Kidney epithelial cell (primary cell): ENCODE measurements around the gene POLK. TPM values are rescaled to one million over a fixed set of nuclear protein-coding genes. Genes with fewer than 3 reads are reported as not detected.

ENCODE experiments used
- DNase-seq: peaks from one replicate; pipeline ENCODE4 v3.0.0-alpha.2; 2010; ENCODE audit warnings: low read depth
- H3K27me3 ChIP-seq: 2 replicates; pipeline ENCODE4 v1.6.0; 2011; ENCODE audit warnings: low read length; ENCODE audit not compliant: control insufficient read depth, insufficient read depth
- H3K36me3 ChIP-seq: 2 replicates; pipeline ENCODE4 v1.5.1; 2011; ENCODE audit warnings: low read length; ENCODE audit not compliant: control insufficient read depth, insufficient read depth
- H3K4me3 ChIP-seq: 2 replicates; pipeline ENCODE4 v1.5.1; 2011; ENCODE audit warnings: low read depth, mild to moderate bottlenecking, control low read depth, low read length
- CTCF ChIP-seq: IDR thresholded peaks from 2 replicates; pipeline ENCODE4 v1.5.1; 2011; ENCODE audit warnings: mild to moderate bottlenecking, moderate library complexity, low read length, control low read depth, inconsistent platforms; ENCODE audit not compliant: insufficient read depth, poor library complexity, severe bottlenecking
- total RNA-seq: library from RNA; depleted of rRNA; stranded (reverse); fragments of >200 nt; gene quantifications from 2 replicates; pipeline ENCODE4 v1.2.3, GENCODE V29; 2015

The POLK gene
- total RNA-seq, 1 donor from 2014 or later: 18.6 TPM

DNA sequence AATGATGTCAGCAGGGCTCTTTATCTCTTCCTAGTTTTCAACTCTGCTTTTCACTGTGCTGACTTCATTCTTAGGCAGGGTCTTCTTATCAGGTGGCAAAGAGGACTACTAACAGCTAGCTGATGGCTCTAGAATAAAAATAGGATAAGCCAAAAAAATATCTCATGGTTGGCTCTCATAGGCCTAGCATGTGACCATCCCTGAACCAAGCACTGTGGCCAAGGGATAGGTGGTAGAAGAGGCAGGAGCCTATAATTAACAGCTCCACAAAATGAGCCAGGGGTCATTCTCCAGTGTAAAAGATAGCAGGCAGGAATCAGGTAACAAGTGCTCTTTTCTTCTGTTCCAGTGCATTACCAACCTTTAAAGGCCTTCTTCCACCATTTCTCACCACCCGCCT, 120.6 kb downstream of the POLK start:
- no peak for TF ChIP-seq CTCF
- no peak overlapping the region for H3K4me3 ChIP-seq
- no peaks in the 10 kb centered on the region for H3K36me3 ChIP-seq
- DNase-seq: no peak
- H3K27me3 ChIP-seq: no peaks in the 10 kb centered on the region

DNA sequence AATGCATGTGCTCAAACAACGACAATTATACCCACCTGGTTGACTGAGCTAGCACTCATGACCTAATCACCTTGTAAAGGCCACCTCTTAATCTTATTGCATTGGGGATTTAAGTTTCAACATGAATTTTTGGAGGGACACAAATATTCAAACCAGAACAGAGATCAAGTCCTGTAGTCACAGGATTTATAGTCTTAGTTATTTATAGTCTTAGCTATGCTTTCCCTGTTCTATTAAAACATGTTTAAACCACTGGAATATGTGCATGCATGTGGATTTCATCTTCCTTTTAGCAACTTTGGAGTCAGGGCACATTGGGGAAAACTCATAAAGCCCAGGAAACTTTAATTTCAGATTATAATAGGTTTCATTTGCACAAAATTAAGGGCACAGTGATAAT, 126.3 kb downstream of the POLK start:
- Histone ChIP-seq H3K36me3 (no peaks in the 10 kb centered on the region), H3K27me3 (no peaks in the 10 kb centered on the region), H3K4me3 (no peak overlapping the region)
- no peak for DNase-seq
- no peak for TF ChIP-seq CTCF

GRCh38 chr5:75639535-75640311, 128.0 kb downstream of the POLK start:
- no peak for DNase-seq
- no peak for TF ChIP-seq CTCF

GRCh38 chr5:75640395-75640794, 128.7 kb downstream of the POLK start:
- TF ChIP-seq CTCF: no peak
- DNase-seq: peak; percentile 42

More at GRCh38 chr5:75639535-75640311, 128.0 kb downstream of the POLK start:
- Histone ChIP-seq H3K27me3 (no peaks in the 10 kb centered on the region), H3K36me3 (no peaks in the 10 kb centered on the region), H3K4me3 (no peak overlapping the region)

GRCh38 chr5:75640826-75641225, 129.1 kb downstream of the POLK start:
- no peak for TF ChIP-seq CTCF
- DNase-seq: no peak
- Histone ChIP-seq H3K27me3 (no peaks in the 10 kb centered on the region), H3K36me3 (no peaks in the 10 kb centered on the region), H3K4me3 (no peak overlapping the region)

More at GRCh38 chr5:75640395-75640794, 128.7 kb downstream of the POLK start:
- no peaks in the 10 kb centered on the region for H3K27me3 ChIP-seq
- no peak overlapping the region for H3K4me3 ChIP-seq
- H3K36me3 ChIP-seq: no peaks in the 10 kb centered on the region

- no peaks in the 10 kb centered on the region for H3K27me3 ChIP-seq
- no peak overlapping the region for H3K4me3 ChIP-seq
- no peak for DNase-seq
- TF ChIP-seq CTCF: no peak
- H3K36me3 ChIP-seq: no peaks in the 10 kb centered on the region
These were observed 137.0 kb downstream of the POLK start for GRCh38 chr5:75648712-75649111.
